Hepatocyte (in vitro differentiated cells): ENCODE data around the gene NCOA3. TPM values are rescaled to one million over a fixed set of nuclear protein-coding genes. Genes with fewer than 3 reads are reported as not detected.

Experiments
- DNase-seq: peaks from one replicate; pipeline ENCODE4 v3.0.0-alpha.2; 2016; ENCODE audit warnings: low spot score
- H2AFZ ChIP-seq: fragments of 200-600 bp; sonication (generic); 2 replicates; pipeline ENCODE4 v1.6.0; 2016; ENCODE audit warnings: antibody characterized with exemption, mild to moderate bottlenecking
- H3K27ac ChIP-seq: fragments of 200-600 bp; sonication (generic); 2 replicates; pipeline ENCODE4 v1.5.1; 2016; ENCODE audit warnings: mild to moderate bottlenecking
- H3K27me3 ChIP-seq: fragments of 200-600 bp; sonication (generic); 2 replicates; pipeline ENCODE4 v1.6.1; 2016
- H3K36me3 ChIP-seq: fragments of 200-600 bp; sonication (generic); replicated peaks from 2 replicates; pipeline ENCODE4 v1.5.1; 2016; ENCODE audit warnings: low read depth; ENCODE audit not compliant: insufficient read depth
- H3K4me1 ChIP-seq: fragments of 200-600 bp; sonication (generic); 2 replicates; pipeline ENCODE4 v1.5.1; 2016; ENCODE audit warnings: mild to moderate bottlenecking, moderate library complexity; ENCODE audit not compliant: insufficient read depth
- H3K4me2 ChIP-seq: fragments of 200-600 bp; sonication (generic); 2 replicates; pipeline ENCODE4 v1.6.0; 2016
- H3K4me3 ChIP-seq: fragments of 200-600 bp; sonication (generic); 2 replicates; pipeline ENCODE4 v1.5.1; 2016; ENCODE audit warnings: mild to moderate bottlenecking
- H3K79me2 ChIP-seq: fragments of 200-600 bp; sonication (generic); 2 replicates; pipeline ENCODE4 v1.6.0; 2017; ENCODE audit warnings: mild to moderate bottlenecking
- H3K9me2 ChIP-seq: fragments of 200-600 bp; sonication (generic); replicated peaks from 2 replicates; pipeline ENCODE4 v1.6.0; 2017; ENCODE audit warnings: mild to moderate bottlenecking; ENCODE audit not compliant: insufficient read depth
- H3K9me3 ChIP-seq: fragments of 200-600 bp; sonication (generic); 2 replicates; pipeline ENCODE4 v1.5.1; 2016; ENCODE audit warnings: low read depth, mild to moderate bottlenecking
- H4K20me1 ChIP-seq: fragments of 200-600 bp; sonication (generic); 2 replicates; pipeline ENCODE4 v1.6.0; 2016; ENCODE audit warnings: mild to moderate bottlenecking; ENCODE audit not compliant: insufficient read depth, poor library complexity, severe bottlenecking
- EZH2 ChIP-seq: fragments of 200-600 bp; sonication (generic); IDR thresholded peaks from 2 replicates; pipeline ENCODE4 v1.6.1; 2016; ENCODE audit warnings: antibody characterized with exemption, mild to moderate bottlenecking, borderline replicate concordance
- EZH2phosphoT487 ChIP-seq: fragments of 200-600 bp; sonication (generic); IDR thresholded peaks from one replicate; pipeline ENCODE4 v1.6.1; 2018; ENCODE audit warnings: antibody characterized with exemption, mild to moderate bottlenecking, low read depth, moderate library complexity; ENCODE audit not compliant: unreplicated experiment, severe bottlenecking
- WGBS: methylation state at CpG from one replicate; pipeline ENCODE4 v1.1.6; 2016; ENCODE audit warnings: low lambda C conversion rate; ENCODE audit errors: missing lambda C conversion rate; 5-methylcytosine and 5-hydroxymethylcytosine counted together
- polyA plus RNA-seq: library from polyadenylated mRNA; unstranded; fragments of >200 nt; fragmentation: Nextera tagmentation; extraction: Ambion mirVana; gene quantifications from 2 replicates; pipeline ENCODE4 v1.2.1, GENCODE V29; 2016
- total RNA-seq: library from RNA; depleted of rRNA; stranded (reverse); fragments of >200 nt; gene quantifications from 2 replicates; pipeline ENCODE4 v1.2.3, GENCODE V29; 2014
- TF ChIP-seq, protein P1 (sequence below): fragments of 200-600 bp; sonication (generic); IDR thresholded peaks from 2 replicates; pipeline ENCODE4 v1.5.1; 2016; ENCODE audit warnings: antibody characterized with exemption, mild to moderate bottlenecking; ENCODE audit not compliant: poor library complexity

NCOA3 gene
- total and polyA plus RNA-seq, 2 experiments from 2014 or later: 12.7 to 28.6 TPM

DNA sequence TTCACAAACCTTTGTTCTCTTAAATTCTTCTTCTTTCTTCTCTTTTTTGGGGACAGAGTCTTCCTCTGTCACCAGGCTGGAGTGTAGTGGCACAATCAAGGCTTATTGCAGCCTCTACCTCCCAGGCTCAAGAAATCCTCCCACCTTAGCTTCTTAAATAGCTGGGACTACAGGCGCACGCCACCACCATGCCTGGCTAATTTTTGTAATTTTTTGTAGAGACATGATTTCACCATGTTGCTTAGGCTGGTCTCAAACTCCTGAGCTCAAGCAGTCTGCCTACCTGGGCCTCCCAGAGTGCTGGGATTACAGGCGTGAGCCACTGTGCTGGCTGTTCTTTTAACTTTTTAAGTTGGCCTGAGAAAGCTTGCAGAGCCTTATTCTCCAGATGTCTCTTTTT, 48.0 kb downstream of the NCOA3 start:
- no peak for DNase-seq
- H3K27me3 ChIP-seq: no peaks in the 10 kb centered on the region
- TF ChIP-seq, protein P1, sequence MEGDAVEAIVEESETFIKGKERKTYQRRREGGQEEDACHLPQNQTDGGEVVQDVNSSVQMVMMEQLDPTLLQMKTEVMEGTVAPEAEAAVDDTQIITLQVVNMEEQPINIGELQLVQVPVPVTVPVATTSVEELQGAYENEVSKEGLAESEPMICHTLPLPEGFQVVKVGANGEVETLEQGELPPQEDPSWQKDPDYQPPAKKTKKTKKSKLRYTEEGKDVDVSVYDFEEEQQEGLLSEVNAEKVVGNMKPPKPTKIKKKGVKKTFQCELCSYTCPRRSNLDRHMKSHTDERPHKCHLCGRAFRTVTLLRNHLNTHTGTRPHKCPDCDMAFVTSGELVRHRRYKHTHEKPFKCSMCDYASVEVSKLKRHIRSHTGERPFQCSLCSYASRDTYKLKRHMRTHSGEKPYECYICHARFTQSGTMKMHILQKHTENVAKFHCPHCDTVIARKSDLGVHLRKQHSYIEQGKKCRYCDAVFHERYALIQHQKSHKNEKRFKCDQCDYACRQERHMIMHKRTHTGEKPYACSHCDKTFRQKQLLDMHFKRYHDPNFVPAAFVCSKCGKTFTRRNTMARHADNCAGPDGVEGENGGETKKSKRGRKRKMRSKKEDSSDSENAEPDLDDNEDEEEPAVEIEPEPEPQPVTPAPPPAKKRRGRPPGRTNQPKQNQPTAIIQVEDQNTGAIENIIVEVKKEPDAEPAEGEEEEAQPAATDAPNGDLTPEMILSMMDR: no peak
- TF ChIP-seq EZH2phosphoT487 (no peak), EZH2 (no peak)
- no peak overlapping the region for H3K27ac ChIP-seq
- H3K9me3 ChIP-seq: no peaks in the 10 kb centered on the region
- no peak overlapping the region for H3K4me3 ChIP-seq
- H2AFZ ChIP-seq: no peak overlapping the region
- peaks cover 9% of the 10 kb centered on the region for H3K4me1 ChIP-seq
- no peaks in the 10 kb centered on the region for H4K20me1 ChIP-seq
- no peak overlapping the region for H3K4me2 ChIP-seq
- H3K36me3 ChIP-seq: no peaks in the 10 kb centered on the region
- 91% methylated on average over 3 of the region's 3 CpGs for WGBS
- H3K9me2 ChIP-seq: no peaks in the 10 kb centered on the region
- H3K79me2 ChIP-seq: peaks cover 81% of the 10 kb centered on the region

DNA sequence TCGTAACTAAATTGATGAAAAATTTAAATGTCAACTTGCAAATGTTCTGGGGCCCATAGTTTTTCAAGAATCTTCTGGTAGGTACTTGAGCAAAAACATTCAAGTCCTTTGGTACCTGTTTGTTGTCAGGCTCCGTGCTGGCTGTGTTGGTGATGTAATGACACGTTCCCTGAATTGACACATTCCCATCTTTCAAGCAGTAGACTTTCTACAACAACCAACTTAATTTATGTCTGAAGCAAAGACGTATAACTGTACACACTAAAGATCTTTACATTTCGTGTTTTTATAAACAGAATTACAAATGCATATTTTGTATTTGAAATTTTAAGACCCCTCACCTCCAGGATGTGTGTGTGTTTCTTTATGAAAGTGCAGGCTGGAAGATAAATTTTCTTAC, 49.5 kb downstream of the NCOA3 start:
- WGBS: 49% methylated on average over 5 of the region's 5 CpGs

DNA sequence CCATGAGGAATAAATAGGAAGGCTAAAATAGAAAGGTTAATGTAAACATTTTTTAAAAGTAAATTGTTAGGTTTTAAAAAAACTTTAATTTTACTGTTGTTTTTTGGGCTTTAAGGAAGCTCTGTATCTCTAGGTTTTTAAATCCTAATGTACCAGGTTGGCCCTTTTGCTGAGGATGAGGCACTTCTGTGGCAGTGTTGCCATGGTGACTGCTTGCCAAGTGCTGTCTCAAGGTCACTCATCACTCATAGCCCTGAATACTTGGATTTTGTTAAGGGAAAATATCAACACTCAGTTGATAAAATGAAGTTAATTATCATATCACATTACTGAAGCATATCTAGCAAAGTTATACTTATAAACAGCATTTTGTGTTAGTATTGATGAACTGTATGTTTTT, 50.2 kb downstream of the NCOA3 start:
- peaks cover 82% of the 10 kb centered on the region for H3K79me2 ChIP-seq
- H3K4me2 ChIP-seq: no peak overlapping the region

More for the DNA sequence above, 49.5 kb downstream of the NCOA3 start:
- Histone ChIP-seq H3K36me3 (no peaks in the 10 kb centered on the region), H3K4me1 (peaks cover 5% of the 10 kb centered on the region), H3K4me3 (no peak overlapping the region), H3K9me2 (no peaks in the 10 kb centered on the region), H3K9me3 (no peaks in the 10 kb centered on the region), H3K27ac (no peak overlapping the region), H3K27me3 (no peaks in the 10 kb centered on the region), H3K79me2 (peaks cover 80% of the 10 kb centered on the region), H4K20me1 (no peaks in the 10 kb centered on the region), H2AFZ (no peak overlapping the region), H3K4me2 (no peak overlapping the region)
- TF ChIP-seq EZH2: no peak
- TF ChIP-seq, protein P1: no peak
- TF ChIP-seq EZH2phosphoT487: no peak
- DNase-seq: no peak

More for the DNA sequence above, 50.2 kb downstream of the NCOA3 start:
- Histone ChIP-seq H3K4me3 (no peak overlapping the region), H2AFZ (no peak overlapping the region), H3K9me3 (no peaks in the 10 kb centered on the region), H3K36me3 (no peaks in the 10 kb centered on the region), H3K4me1 (no peaks in the 10 kb centered on the region), H4K20me1 (peaks cover 2% of the 10 kb centered on the region), H3K27me3 (no peaks in the 10 kb centered on the region), H3K9me2 (no peaks in the 10 kb centered on the region), H3K27ac (no peak overlapping the region)
- TF ChIP-seq EZH2phosphoT487 (no peak), EZH2 (no peak)
- TF ChIP-seq, protein P1: no peak
- no peak for DNase-seq
